Measurements from ENCODE around the gene NACC2.

NACC2 gene

DNA sequence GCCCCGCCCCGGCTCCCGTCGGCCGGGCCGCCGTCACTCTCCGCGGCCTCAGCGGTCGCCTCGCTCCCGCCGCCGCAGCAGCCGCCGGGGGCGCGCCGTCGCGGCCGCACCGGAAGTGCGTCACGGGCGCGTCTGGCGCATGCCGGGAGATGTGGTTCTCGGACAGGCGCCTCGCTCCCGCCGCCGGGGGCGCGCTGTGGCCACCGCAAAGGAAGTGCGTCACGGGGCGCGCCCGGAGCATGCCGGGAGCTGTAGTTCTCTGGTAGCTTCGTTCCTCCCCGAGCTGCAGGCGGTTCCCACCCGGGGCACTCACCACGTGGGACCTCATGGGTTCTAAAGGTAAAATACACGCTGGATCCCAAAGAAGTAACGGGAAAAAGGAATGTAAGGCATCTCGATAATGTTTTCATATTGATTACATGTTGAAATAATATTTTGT is 133.8 kb downstream of the NACC2 start, which contains the start of gene UBAC1:
Gene UBAC1, minus strand, starts transcription at position 97 of the 439 bp plus-strand sequence. CDS start 211 bp downstream, outside the sequence.
- peak; percentile 88 to 94 for DNase-seq (ENCODE audit: low read depth in 2 of 2)

DNA sequence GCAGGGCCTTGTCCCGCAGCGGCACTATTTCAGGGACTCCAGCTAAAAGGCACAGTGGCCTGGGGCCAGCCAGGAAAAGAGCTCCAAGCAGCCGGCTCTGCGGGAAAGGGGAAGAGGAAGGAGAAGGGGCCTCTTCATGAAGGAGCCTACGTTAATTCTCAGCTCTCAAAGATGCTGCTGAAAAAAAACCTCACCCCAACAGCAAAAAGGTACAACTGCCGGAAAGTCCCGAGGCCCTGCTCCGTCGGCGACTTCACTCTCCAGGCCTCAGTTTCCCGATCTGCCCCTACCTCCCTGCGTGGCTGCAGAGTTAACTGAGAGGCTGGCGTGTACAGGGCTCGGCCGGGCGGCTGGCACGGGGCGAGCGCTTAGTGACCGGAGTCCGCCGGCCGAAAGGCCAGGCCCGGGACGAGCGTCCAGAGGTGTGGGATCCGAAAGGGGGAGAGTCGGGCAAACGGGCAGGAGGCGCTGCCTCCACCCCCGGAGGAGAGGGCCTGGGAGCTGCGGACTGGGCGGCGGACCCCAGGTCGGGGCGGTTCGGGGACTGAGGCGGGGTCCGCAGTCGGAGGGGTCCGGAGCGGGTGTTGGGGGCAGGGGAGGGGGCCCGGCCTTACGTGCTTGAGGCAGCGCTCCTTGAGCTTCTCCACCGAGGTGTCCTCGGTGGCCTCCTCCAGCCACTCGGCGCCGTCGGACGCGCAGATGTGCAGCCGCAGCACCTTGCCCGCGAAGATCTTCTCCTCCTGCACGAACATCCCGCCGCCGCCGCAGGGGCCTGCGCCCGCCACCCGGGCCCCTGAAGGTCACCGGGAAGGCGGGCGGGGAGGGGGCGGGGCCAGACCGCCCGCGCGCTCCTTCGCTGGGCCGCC is 134.4 kb downstream of the NACC2 start:
- DNase-seq (ENCODE audit: low read depth in 2 of 2) = peak in 1 of 2 donors; percentile 16

DNA sequence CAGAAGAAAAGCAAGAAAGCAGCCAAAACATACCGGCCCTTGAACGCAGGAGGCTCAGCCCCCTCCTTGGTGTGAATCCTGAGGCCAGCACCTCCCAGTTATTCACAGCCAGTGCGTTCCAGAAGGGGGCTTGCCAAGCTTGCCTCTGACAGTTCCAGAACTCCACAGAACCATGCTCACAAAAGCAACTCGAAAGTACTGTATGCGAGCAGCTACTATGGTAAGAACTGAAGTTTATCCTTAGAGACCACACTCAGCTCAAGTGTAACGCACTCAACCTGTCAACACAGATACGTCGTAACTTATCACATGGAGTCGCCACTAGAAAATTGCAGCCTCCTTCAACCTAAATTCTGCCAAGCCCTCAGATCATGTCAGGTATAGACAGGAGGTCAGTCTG is 135.3 kb downstream of the NACC2 start:
- DNase-seq (ENCODE audit: low read depth in 2 of 2) = no peak

DNA sequence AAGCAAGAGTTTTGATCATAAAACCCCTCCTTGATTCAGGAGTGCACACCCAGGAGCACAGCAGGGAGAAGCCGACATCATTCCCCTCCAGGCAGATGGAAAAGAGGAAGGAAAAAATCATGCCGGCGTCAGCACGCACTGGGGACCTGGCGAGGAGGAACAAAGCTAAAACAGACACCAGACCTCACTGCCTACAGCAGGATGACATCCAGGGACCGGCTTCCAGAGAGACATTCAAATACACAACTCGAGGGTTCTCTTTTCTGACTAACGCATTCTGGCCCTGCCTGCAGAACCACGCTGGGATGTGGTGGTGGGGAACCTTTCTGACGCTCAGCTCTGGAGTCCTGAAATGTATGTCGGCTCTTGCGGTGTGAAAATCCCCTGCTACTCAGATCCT is 136.6 kb downstream of the NACC2 start:
- DNase-seq (ENCODE audit: low read depth in 2 of 2) = no peak

DNA sequence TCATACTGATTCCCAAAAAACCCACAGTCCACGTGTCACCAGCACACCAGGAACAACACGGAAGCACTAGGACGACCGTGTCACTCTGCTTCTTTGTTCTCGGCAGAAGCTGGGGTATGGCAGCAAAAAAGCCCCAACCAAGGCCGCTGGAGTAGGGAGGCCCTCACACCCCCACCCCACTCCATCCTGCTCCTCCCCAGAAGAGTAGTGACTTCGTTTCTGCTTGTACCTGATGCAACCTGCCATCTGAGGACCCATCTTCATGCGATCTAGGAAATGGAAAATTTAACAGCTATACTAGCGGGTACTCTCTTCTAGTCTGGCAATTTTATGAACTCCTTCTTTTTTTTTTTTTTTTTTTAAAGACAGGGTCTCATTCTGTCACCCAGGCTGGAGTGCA is 137.7 kb downstream of the NACC2 start:
- DNase-seq (ENCODE audit: low read depth in 2 of 2) = no peak

DNA sequence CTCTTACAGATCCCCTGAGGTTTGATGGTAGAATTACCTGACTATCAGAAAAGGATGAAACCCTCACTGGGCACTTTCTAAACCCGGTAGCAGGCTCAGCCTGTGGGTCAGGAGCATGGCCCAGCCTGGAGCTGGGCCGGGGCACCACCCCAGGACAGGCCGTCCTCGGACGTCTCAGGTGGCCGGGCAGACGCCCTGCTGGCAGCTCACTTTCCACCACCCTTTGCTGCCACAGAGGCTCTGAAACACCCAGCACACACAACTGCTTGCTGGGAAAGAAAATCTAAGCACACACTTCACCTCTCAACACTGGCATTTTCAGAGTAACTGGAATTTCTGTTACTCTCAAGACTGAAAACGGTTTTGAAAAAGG is 138.3 kb downstream of the NACC2 start:
- DNase-seq (ENCODE audit: low read depth in 2 of 2) = no peak
